Measurements from ENCODE around the gene SMCHD1. TPM values are rescaled to one million over a fixed set of nuclear protein-coding genes. Genes with fewer than 3 reads are reported as not detected.
"Not testable (repeated sequence)": the region's sequence is repeated elsewhere in the genome, so short reads cannot be mapped to it uniquely, and the experiment has no call there.

The SMCHD1 gene
- total RNA-seq, 4 donors from 2014 or later, result 56.4 to 153 (median 87.3) TPM

- DNase-seq (ENCODE audit: low spot score) (no peak), ATAC-seq (ENCODE audit: low FRiP score) (no peak)
- TF ChIP-seq, protein P1, sequence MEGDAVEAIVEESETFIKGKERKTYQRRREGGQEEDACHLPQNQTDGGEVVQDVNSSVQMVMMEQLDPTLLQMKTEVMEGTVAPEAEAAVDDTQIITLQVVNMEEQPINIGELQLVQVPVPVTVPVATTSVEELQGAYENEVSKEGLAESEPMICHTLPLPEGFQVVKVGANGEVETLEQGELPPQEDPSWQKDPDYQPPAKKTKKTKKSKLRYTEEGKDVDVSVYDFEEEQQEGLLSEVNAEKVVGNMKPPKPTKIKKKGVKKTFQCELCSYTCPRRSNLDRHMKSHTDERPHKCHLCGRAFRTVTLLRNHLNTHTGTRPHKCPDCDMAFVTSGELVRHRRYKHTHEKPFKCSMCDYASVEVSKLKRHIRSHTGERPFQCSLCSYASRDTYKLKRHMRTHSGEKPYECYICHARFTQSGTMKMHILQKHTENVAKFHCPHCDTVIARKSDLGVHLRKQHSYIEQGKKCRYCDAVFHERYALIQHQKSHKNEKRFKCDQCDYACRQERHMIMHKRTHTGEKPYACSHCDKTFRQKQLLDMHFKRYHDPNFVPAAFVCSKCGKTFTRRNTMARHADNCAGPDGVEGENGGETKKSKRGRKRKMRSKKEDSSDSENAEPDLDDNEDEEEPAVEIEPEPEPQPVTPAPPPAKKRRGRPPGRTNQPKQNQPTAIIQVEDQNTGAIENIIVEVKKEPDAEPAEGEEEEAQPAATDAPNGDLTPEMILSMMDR (IDR thresholded peaks at IDR 0.05), result no peak
Measured at GRCh38 chr18:2715990-2716389, 60.5 kb downstream of the SMCHD1 start.

DNA sequence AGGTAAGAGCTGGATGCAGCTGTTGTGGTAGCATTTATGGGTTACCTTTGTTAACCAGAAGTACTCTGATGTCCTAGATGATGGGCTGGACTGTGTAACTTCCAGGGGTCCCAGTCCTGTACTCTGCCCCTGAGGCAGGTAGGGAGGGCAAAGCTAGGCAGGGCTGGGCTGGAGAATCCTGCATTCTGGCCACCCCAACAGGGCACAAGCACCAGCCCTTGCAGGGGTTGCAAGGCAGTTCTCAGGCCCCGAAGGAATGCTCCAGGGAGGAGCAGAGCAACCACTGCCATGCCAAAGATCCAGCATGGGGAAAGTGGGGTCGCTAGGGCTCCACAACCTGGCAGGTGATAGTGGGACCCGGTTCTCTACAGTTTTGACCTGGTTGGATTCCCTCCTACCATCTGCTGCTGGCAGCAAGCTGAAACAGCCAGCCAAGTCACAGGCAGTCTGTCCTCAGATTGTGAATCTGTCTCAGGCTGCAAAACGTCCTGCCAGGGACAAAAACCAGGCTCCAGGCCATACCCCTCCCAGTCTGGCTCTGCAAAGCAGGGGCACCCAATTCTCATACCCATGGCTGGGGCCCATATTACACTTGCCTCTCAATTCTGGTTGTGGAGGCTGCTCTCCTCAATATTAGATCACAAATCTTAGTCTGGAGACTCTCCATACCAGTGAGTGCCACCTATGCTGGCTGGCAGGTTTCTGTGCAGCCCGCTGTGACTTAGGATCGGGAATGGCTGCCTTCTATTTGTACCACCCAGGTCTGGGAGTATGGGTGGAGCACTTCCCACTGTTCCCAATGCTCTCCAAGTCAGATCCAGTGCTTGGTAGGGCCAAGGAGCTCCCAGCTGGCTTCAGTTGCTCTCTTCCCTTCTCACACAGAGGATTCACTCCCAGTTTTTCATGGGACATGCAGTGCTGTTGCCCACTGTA is 61.1 kb downstream of the SMCHD1 start:
- no peak for ATAC-seq (ENCODE audit: low FRiP score)

GRCh38 chr18:2717407-2717806 is 61.9 kb downstream of the SMCHD1 start:
- no peak for ATAC-seq (ENCODE audit: low FRiP score)
- no peak for DNase-seq (ENCODE audit: low spot score)
- TF ChIP-seq, protein P1 (IDR thresholded peaks at IDR 0.05), result no peak

More for the DNA sequence above, 61.1 kb downstream of the SMCHD1 start:
- no peak for DNase-seq (ENCODE audit: low spot score)
- TF ChIP-seq, protein P1 (IDR thresholded peaks at IDR 0.05), result no peak

GRCh38 chr18:2719040-2719439 is 63.5 kb downstream of the SMCHD1 start:
- TF ChIP-seq, protein P1 (IDR thresholded peaks at IDR 0.05), result no peak
- no peak for ATAC-seq (ENCODE audit: low FRiP score)
- DNase-seq (ENCODE audit: low spot score), result no peak

GRCh38 chr18:2723207-2723606 is 67.7 kb downstream of the SMCHD1 start:
- DNase-seq (ENCODE audit: low spot score), result no peak
- TF ChIP-seq, protein P1 (IDR thresholded peaks at IDR 0.05), result no peak
- ATAC-seq (ENCODE audit: low FRiP score), result no peak

GRCh38 chr18:2729757-2730156 is 74.2 kb downstream of the SMCHD1 start:
- TF ChIP-seq, protein P1 (IDR thresholded peaks at IDR 0.05), result no peak
- no peak for ATAC-seq (ENCODE audit: low FRiP score)
- no peak for DNase-seq (ENCODE audit: low spot score)

GRCh38 chr18:2736823-2737222 is 81.3 kb downstream of the SMCHD1 start:
- ATAC-seq (ENCODE audit: low FRiP score) (no peak), DNase-seq (ENCODE audit: low spot score) (no peak)
- TF ChIP-seq, protein P1 (IDR thresholded peaks at IDR 0.05), result no peak

DNA sequence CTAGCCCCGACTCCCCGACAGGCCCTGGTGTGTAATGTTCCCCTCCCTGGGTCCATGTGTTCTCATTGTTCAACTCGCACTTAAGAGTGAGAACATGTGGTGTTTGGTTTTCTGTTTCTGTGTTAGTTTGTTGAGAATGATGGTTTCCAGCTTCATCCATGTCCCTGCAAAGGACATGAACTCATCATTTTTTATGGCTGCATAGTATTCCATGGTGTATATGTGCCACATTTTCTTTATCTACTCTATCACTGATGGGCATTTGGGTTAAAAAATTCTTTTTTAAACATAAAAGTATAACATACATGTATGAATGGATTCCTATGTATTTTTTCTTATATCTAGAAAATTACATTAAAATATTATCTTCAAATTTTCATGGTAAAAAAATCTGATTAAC is 84.6 kb downstream of the SMCHD1 start:
- not testable (repeated sequence) for ATAC-seq (ENCODE audit: low FRiP score); DNase-seq (ENCODE audit: low spot score)

Measured in omental fat pad (tissue), 4 donors.